Inflammatory macrophage treated with lipopolysaccharide for 4 hours (primary cell): ENCODE measurements around the gene AHSP.
"Not testable (repeated sequence)": the region's sequence is repeated elsewhere in the genome, so short reads cannot be mapped to it uniquely, and the experiment has no call there.

Experiments used
- DNase-seq: peaks from one replicate; pipeline ENCODE4 v3.0.0-alpha.2; 2020

The AHSP gene

GRCh38 chr16:31501226-31501965 is 26.3 kb upstream of the AHSP start:
- no peak for DNase-seq

- no peak for DNase-seq
Measured at GRCh38 chr16:31501966-31502348, 25.7 kb upstream of the AHSP start.

- no peak for DNase-seq
Measured at GRCh38 chr16:31502981-31503380, 24.7 kb upstream of the AHSP start.

- not testable (repeated sequence) for DNase-seq
Measured at GRCh38 chr16:31503555-31503954, 24.1 kb upstream of the AHSP start.

- no peak for DNase-seq
Measured at GRCh38 chr16:31504159-31504558, 23.5 kb upstream of the AHSP start.

- DNase-seq: no peak
Measured at GRCh38 chr16:31505483-31505882, 22.2 kb upstream of the AHSP start.

- no peak for DNase-seq
Measured at GRCh38 chr16:31507617-31507928, 20.1 kb upstream of the AHSP start.

- DNase-seq: peak; percentile 88
Measured at GRCh38 chr16:31507929-31508705, 19.6 kb upstream of the AHSP start, which contains the start of gene RUSF1. RUSF1 (minus strand) TSS chr16:31508391; CDS start chr16:31508373, 18 bp downstream.

- DNase-seq: no peak
Measured at GRCh38 chr16:31508706-31509195, 18.9 kb upstream of the AHSP start.

- DNase-seq: no peak
Measured at GRCh38 chr16:31513126-31513525, 14.6 kb upstream of the AHSP start.

GRCh38 chr16:31513884-31514283 is 13.8 kb upstream of the AHSP start:
- DNase-seq: no peak

- no peak for DNase-seq
Measured at GRCh38 chr16:31517800-31518402, 9.8 kb upstream of the AHSP start.

GRCh38 chr16:31519759-31520431 is 7.8 kb upstream of the AHSP start:
- DNase-seq: no peak

- no peak for DNase-seq
Measured at GRCh38 chr16:31521368-31521767, 6.3 kb upstream of the AHSP start.

GRCh38 chr16:31522071-31522470 is 5.6 kb upstream of the AHSP start:
- no peak for DNase-seq

GRCh38 chr16:31523768-31524167 is 3.9 kb upstream of the AHSP start:
- not testable (repeated sequence) for DNase-seq

GRCh38 chr16:31525113-31525512 is 2.6 kb upstream of the AHSP start:
- no peak for DNase-seq

GRCh38 chr16:31528523-31529107 is 915 bp downstream of the AHSP start:
- no peak for DNase-seq

GRCh38 chr16:31529108-31529936 is 1.6 kb downstream of the AHSP start:
- no peak for DNase-seq

GRCh38 chr16:31529937-31530312 is 2.2 kb downstream of the AHSP start:
- no peak for DNase-seq

GRCh38 chr16:31530405-31530804 is 2.7 kb downstream of the AHSP start:
- DNase-seq: no peak

- DNase-seq: no peak
Measured at GRCh38 chr16:31531096-31531495, 3.4 kb downstream of the AHSP start.
